IMR-90 (cell line): ENCODE data around the gene PHOSPHO2. TPM values are rescaled to one million over a fixed set of nuclear protein-coding genes. Genes with fewer than 3 reads are reported as not detected.

Experiments used
- ATAC-seq: fragments of 200-7000 bp; cut with Tn5 transposase; 2 replicates; pipeline ENCODE4 v1.9.1; 2020; ENCODE audit warnings: low read depth, mild to moderate bottlenecking, moderate library complexity
- BruUV-seq: library from RNA; stranded (reverse); fragments of 400-500 nt; replicated peaks from 2 replicates; lab custom pipeline; 2021; lab: Mats Ljungman, UMichigan
- CTCF ChIA-PET: fragments of 300-600 bp; formaldehyde crosslinking; extraction: SDS; loops from one replicate; lab custom pipeline; 2021; ENCODE audit warnings: antibody characterized with exemption; lab: Yijun Ruan, JAX
- POLR2A ChIA-PET: fragments of 300-600 bp; sonication (Branson Sonifier 250); formaldehyde crosslinking; loops from one replicate; lab custom pipeline; 2022; ENCODE audit warnings: antibody characterized with exemption; ENCODE audit not compliant: unreplicated experiment; lab: Charles Lee
- DNase-seq: peaks from one replicate; pipeline ENCODE4 v3.0.0; 2013
- H2AFZ ChIP-seq: replicated peaks from 2 replicates; pipeline ENCODE3; 2013; ENCODE audit warnings: low read length, mild to moderate bottlenecking; ENCODE audit not compliant: poor library complexity
- H2AK5ac ChIP-seq: 2 replicates; pipeline ENCODE4 v1.6.1; 2013; ENCODE audit warnings: low read depth, low read length, inconsistent platforms
- H2AK9ac ChIP-seq: replicated peaks from 2 replicates; pipeline ENCODE3; 2013; ENCODE audit warnings: mild to moderate bottlenecking, low read depth, low read length, moderate library complexity; ENCODE audit not compliant: poor library complexity
- H2BK120ac ChIP-seq: 2 replicates; pipeline ENCODE4 v1.6.1; 2013; ENCODE audit warnings: low read depth, low read length, inconsistent platforms
- H2BK15ac ChIP-seq: 3 replicates; pipeline ENCODE4 v1.6.1; 2013; ENCODE audit warnings: low read depth, low read length, inconsistent platforms
- H2BK20ac ChIP-seq: 2 replicates; pipeline ENCODE4 v1.6.1; 2013; ENCODE audit warnings: low read depth, mild to moderate bottlenecking, inconsistent platforms, low read length, moderate library complexity
- H2BK5ac ChIP-seq: 2 replicates; pipeline ENCODE4 v1.6.1; 2013; ENCODE audit warnings: mild to moderate bottlenecking, low read depth, low read length, inconsistent platforms; ENCODE audit not compliant: poor library complexity, severe bottlenecking
- H3K14ac ChIP-seq: replicated peaks from 2 replicates; pipeline ENCODE4 v1.6.1; 2013; ENCODE audit warnings: low read depth, low read length, inconsistent platforms
- H3K18ac ChIP-seq: 2 replicates; pipeline ENCODE4 v1.6.1; 2013; ENCODE audit warnings: low read depth, low read length, control low read depth
- H3K23ac ChIP-seq: 2 replicates; pipeline ENCODE4 v1.6.1; 2013; ENCODE audit warnings: low read depth, low read length, inconsistent platforms
- H3K27ac ChIP-seq: 2 replicates; pipeline ENCODE4 v1.5.1; 2013; ENCODE audit warnings: mild to moderate bottlenecking, control low read depth, low read length; ENCODE audit not compliant: insufficient read depth
- H3K27me3 ChIP-seq: 2 replicates; pipeline ENCODE4 v1.6.1; 2013; ENCODE audit warnings: low read length; ENCODE audit not compliant: control insufficient read depth, insufficient read depth
- H3K36me3 ChIP-seq: 2 replicates; pipeline ENCODE4 v1.6.1; 2013; ENCODE audit warnings: low read length, mixed read lengths; ENCODE audit not compliant: control insufficient read depth, insufficient read depth
- H3K4ac ChIP-seq: 2 replicates; pipeline ENCODE4 v1.6.1; 2013; ENCODE audit warnings: low read depth, low read length, inconsistent platforms
- H3K4me1 ChIP-seq: 2 replicates; pipeline ENCODE4 v1.6.1; 2013; ENCODE audit warnings: low read length, mixed read lengths; ENCODE audit not compliant: control insufficient read depth, insufficient read depth
- H3K4me2 ChIP-seq: 2 replicates; pipeline ENCODE4 v1.6.1; 2013; ENCODE audit warnings: low read depth, mild to moderate bottlenecking, control low read depth, low read length, moderate library complexity
- H3K4me3 ChIP-seq: 2 replicates; pipeline ENCODE4 v1.5.1; 2013; ENCODE audit warnings: low read depth, mild to moderate bottlenecking, control low read depth, low read length, moderate library complexity; ENCODE audit not compliant: insufficient read depth
- H3K56ac ChIP-seq: 2 replicates; pipeline ENCODE4 v1.6.1; 2013; ENCODE audit warnings: low read length, inconsistent platforms; ENCODE audit not compliant: insufficient read depth; ENCODE audit errors: extremely low read depth
- H3K79me1 ChIP-seq, 2 experiments: 2 replicates each; pipeline ENCODE4 v1.6.1; 2013; ENCODE audit warnings: low read length in 2 of 2, inconsistent platforms in 1 of 2, low read depth in 1 of 2
- H3K9ac ChIP-seq: 2 replicates; pipeline ENCODE4 v1.6.1; 2013; ENCODE audit warnings: low read depth, low read length, control low read depth
- H3K9me1 ChIP-seq: 2 replicates; pipeline ENCODE4 v1.6.1; 2013; ENCODE audit warnings: low read length, inconsistent platforms; ENCODE audit not compliant: insufficient read depth
- H3K9me3 ChIP-seq: 2 replicates; pipeline ENCODE4 v1.6.1; 2013; ENCODE audit warnings: low read length; ENCODE audit not compliant: control insufficient read depth, insufficient read depth
- H4K20me1 ChIP-seq: 2 replicates; pipeline ENCODE4 v1.6.1; 2013; ENCODE audit warnings: low read length, inconsistent platforms; ENCODE audit not compliant: insufficient read depth
- H4K5ac ChIP-seq: 2 replicates; pipeline ENCODE4 v1.6.1; 2013; ENCODE audit warnings: mild to moderate bottlenecking, low read depth, low read length, control low read depth
- H4K8ac ChIP-seq, 2 experiments: 2 replicates each; pipeline ENCODE4 v1.6.1; 2013; ENCODE audit warnings: low read depth in 2 of 2, low read length in 2 of 2, control low read depth in 1 of 2, inconsistent platforms in 1 of 2
- H4K91ac ChIP-seq: 2 replicates; pipeline ENCODE4 v1.6.1; 2013; ENCODE audit warnings: low read depth, low read length, inconsistent platforms; ENCODE audit not compliant: insufficient read depth
- MAFK ChIP-seq: IDR thresholded peaks from 2 replicates; pipeline ENCODE4 v1.6.1; 2012; ENCODE audit warnings: low read depth, low read length, improper control_type of control experiment
- MXI1 ChIP-seq: IDR thresholded peaks from 2 replicates; pipeline ENCODE4 v1.6.1; 2012; ENCODE audit warnings: low read depth, mild to moderate bottlenecking, low read length, moderate library complexity, borderline replicate concordance
- NFE2L2 ChIP-seq: fragments of 150-350 bp; IDR thresholded peaks from 2 replicates; pipeline ENCODE4 v1.6.1; 2016; ENCODE audit warnings: low read depth, mild to moderate bottlenecking, low read length
- RCOR1 ChIP-seq: IDR thresholded peaks from 2 replicates; pipeline ENCODE4 v1.6.1; 2012; ENCODE audit warnings: mild to moderate bottlenecking, low read length, improper control_type of control experiment; ENCODE audit not compliant: insufficient replicate concordance
- RFX5 ChIP-seq: IDR thresholded peaks from 2 replicates; pipeline ENCODE4 v1.8.0; 2012; ENCODE audit warnings: low read depth, mild to moderate bottlenecking, low read length, moderate library complexity
- WGBS, 2 experiments: methylation state at CpG; one replicate each; pipeline versions ENCODE4 v1.1.5 to v1.1.7; 2013; ENCODE audit warnings: missing lambda C conversion rate in 2 of 2; ENCODE audit not compliant: insufficient read length in 1 of 2; ENCODE audit errors: extremely low coverage in 2 of 2; 5-methylcytosine and 5-hydroxymethylcytosine counted together
- dilution Hi-C: fragments of 300-500 bp; cut with HindIII; formaldehyde crosslinking; loops from one replicate; pipeline ENCODE4 v1.14.3; 2018; ENCODE audit warnings: low sequenced_read_pairs; ENCODE audit not compliant: unreplicated experiment
- in situ Hi-C: fragments of 300-500 bp; cut with MboI; formaldehyde crosslinking; loops from 3 replicates; pipeline ENCODE4 v1.14.3; 2019; ENCODE audit warnings: low sequenced_read_pairs, inconsistent platforms, mixed read lengths
- intact Hi-C: fragments of 100-400 bp; cut with micrococcal nuclease; formaldehyde crosslinking; loops from 2 replicates; pipeline ENCODE4 v1.10.0; 2022
- polyA plus RNA-seq, 3 experiments: library from polyadenylated mRNA; depleted of rRNA; stranded (reverse); fragments of >200 nt; gene quantifications; 2 replicates each; pipeline ENCODE4 v1.2.3, GENCODE V29; 2012; ENCODE audit warnings: low replicate concordance in 1 of 3
- total RNA-seq: library from RNA; depleted of rRNA; stranded (reverse); fragments of >200 nt; gene quantifications from 2 replicates; pipeline ENCODE4 v1.2.3, GENCODE V29; 2012

The PHOSPHO2 gene
- total and polyA plus RNA-seq, 2 of the 4 experiments (the other 2 are of a cell fraction) = 0.48 to 0.54 TPM

DNA sequence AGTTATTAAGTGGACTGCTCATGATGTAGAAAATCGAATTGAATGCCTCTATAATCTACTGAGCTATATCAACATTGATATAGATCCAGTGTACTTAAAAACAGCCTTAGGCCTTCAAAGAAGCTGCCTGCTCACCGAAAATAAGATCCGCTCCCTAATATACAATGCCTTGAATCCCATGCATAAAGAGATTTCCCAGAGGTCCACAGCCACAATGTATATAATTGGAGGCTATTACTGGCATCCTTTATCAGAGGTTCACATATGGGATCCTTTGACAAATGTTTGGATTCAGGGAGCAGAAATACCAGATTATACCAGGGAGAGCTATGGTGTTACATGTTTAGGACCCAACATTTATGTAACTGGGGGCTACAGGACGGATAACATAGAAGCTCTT lies 41.4 kb downstream of the PHOSPHO2 start:
- CTCF ChIA-PET = no interaction called here
- Histone ChIP-seq H3K4me1 (no peaks in the 10 kb centered on the region), H2AK9ac (no peak overlapping the region), H3K18ac (no peak overlapping the region), H2BK5ac (no peak overlapping the region), H2BK15ac (no peak overlapping the region), H3K9me3 (no peaks in the 10 kb centered on the region), H3K27me3 (peaks cover 5% of the 10 kb centered on the region), H3K27ac (no peak overlapping the region), H3K14ac (no peak overlapping the region), H2AK5ac (no peak overlapping the region), H3K4ac (no peak overlapping the region), H3K9ac (no peak overlapping the region), H2AFZ (no peak overlapping the region), H2BK120ac (no peak overlapping the region), H4K20me1 (no peaks in the 10 kb centered on the region), H3K4me2 (no peak overlapping the region), H3K23ac (no peak overlapping the region), H2BK20ac (no peak overlapping the region), H3K56ac (no peak overlapping the region), H4K8ac (no peak overlapping the region), H4K91ac (no peak overlapping the region), H3K36me3 (0 out of 2 replicates have a peak, but pooled peaks cover 2% of the 10 kb centered on the region), H3K79me1 (peaks cover 0 to 4% of the 10 kb centered on the region in 2 experiments; a peak in 1 of 4 replicates), H3K4me3 (no peak overlapping the region), H3K9me1 (no peaks in the 10 kb centered on the region), H4K5ac (no peak overlapping the region)
- ATAC-seq (no peak), DNase-seq (no peak)
- dilution Hi-C loops = no loop called here
- no peak for TF ChIP-seq RCOR1
- TF ChIP-seq MXI1 = no peak
- no peak for TF ChIP-seq RFX5
- TF ChIP-seq MAFK = no peak
- no peak for TF ChIP-seq NFE2L2
- WGBS, 2 experiments = no CpG with 5 or more reads among the region's 4 CpGs
- BruUV-seq = no TSS peak
- in situ Hi-C loops = no loop called here
- intact Hi-C loops = no loop called here
- POLR2A ChIA-PET = no interaction called here
